Coronary artery (tissue), 2 donors: ENCODE results near the gene SNCAIP.

ENCODE experiments used
- DNase-seq: peaks from one replicate; pipeline ENCODE4 v3.0.0-alpha.2; 2017; ENCODE audit warnings: low spot score
- H3K27ac ChIP-seq, 2 donors: fragments of 200-600 bp; sonication (generic); one replicate each; pipeline ENCODE4 v1.5.1; 2016 to 2019
- H3K4me3 ChIP-seq: fragments of 200-600 bp; sonication (generic); 2 replicates; pipeline ENCODE4 v1.5.1; 2016; ENCODE audit warnings: mild to moderate bottlenecking, moderate library complexity
- CTCF ChIP-seq: fragments of 200-600 bp; sonication (generic); IDR thresholded peaks from one replicate; pipeline ENCODE4 v1.5.1; 2019; ENCODE audit warnings: antibody characterized with exemption

SNCAIP gene

GRCh38 chr5:122392824-122393223 lies 80.8 kb downstream of the SNCAIP start:
- TF ChIP-seq CTCF: no peak
- H3K27ac ChIP-seq: no peak overlapping the region
- no peak for DNase-seq
- no peak overlapping the region for H3K4me3 ChIP-seq

GRCh38 chr5:122394284-122394930 lies 82.4 kb downstream of the SNCAIP start:
- Histone ChIP-seq H3K4me3 (no peak overlapping the region), H3K27ac (no peak overlapping the region)
- TF ChIP-seq CTCF: no peak
- DNase-seq: no peak

GRCh38 chr5:122398016-122398415 lies 86.0 kb downstream of the SNCAIP start:
- Histone ChIP-seq H3K4me3 (no peak overlapping the region), H3K27ac (no peak overlapping the region)
- TF ChIP-seq CTCF: no peak
- no peak for DNase-seq

- H3K27ac ChIP-seq: no peak overlapping the region
- no peak for DNase-seq
- no peak overlapping the region for H3K4me3 ChIP-seq
- TF ChIP-seq CTCF: no peak
These were observed 88.3 kb downstream of the SNCAIP start for GRCh38 chr5:122400341-122400740.

- no peak for TF ChIP-seq CTCF
- H3K27ac ChIP-seq: no peak overlapping the region
- H3K4me3 ChIP-seq: no peak overlapping the region
- no peak for DNase-seq
These were observed 88.9 kb downstream of the SNCAIP start for GRCh38 chr5:122400938-122401337.

GRCh38 chr5:122401976-122402725 lies 90.1 kb downstream of the SNCAIP start:
- Histone ChIP-seq H3K4me3 (no peak overlapping the region), H3K27ac (no peak overlapping the region)
- no peak for TF ChIP-seq CTCF
- no peak for DNase-seq
